Keratinocyte (primary cell): ENCODE data around the gene MEFV. TPM values are rescaled to one million over a fixed set of nuclear protein-coding genes. Genes with fewer than 3 reads are reported as not detected.

Experiments
- DNase-seq: peaks from one replicate; pipeline ENCODE4 v3.0.0-alpha.2; 2011; ENCODE audit warnings: low read depth, missing footprints, low spot score
- FAIRE-seq: peaks from 2 replicates; lab custom pipeline; 2011; peaks lifted over from hg19 to GRCh38; lab: Jason Lieb, UNC
- H2AFZ ChIP-seq: 2 replicates; pipeline ENCODE4 v1.6.0; 2012; ENCODE audit warnings: low read length, control low read depth, inconsistent platforms; ENCODE audit not compliant: control insufficient read depth
- H3K27ac ChIP-seq: 2 replicates; pipeline ENCODE4 v1.5.1; 2011; ENCODE audit warnings: low read length; ENCODE audit not compliant: control insufficient read depth, insufficient read depth
- H3K27me3 ChIP-seq: 3 replicates; pipeline ENCODE4 v1.6.0; 2011; ENCODE audit warnings: low read length; ENCODE audit not compliant: control insufficient read depth, insufficient read depth; ENCODE audit errors: extremely low read depth
- H3K36me3 ChIP-seq, 2 experiments: 2 replicates in 1 of 2; 3 replicates in 1 of 2; pipeline ENCODE4 v1.5.1; 2011; ENCODE audit warnings: low read length in 2 of 2, mild to moderate bottlenecking in 1 of 2; ENCODE audit not compliant: control insufficient read depth in 2 of 2, insufficient read depth in 2 of 2; ENCODE audit errors: extremely low read depth in 1 of 2
- H3K4me1 ChIP-seq: 3 replicates; pipeline ENCODE4 v1.5.1; 2011; ENCODE audit warnings: low read length; ENCODE audit not compliant: control insufficient read depth, insufficient read depth; ENCODE audit errors: extremely low read depth
- H3K4me2 ChIP-seq: 3 replicates; pipeline ENCODE4 v1.6.0; 2011; ENCODE audit warnings: low read depth, low read length; ENCODE audit not compliant: control insufficient read depth, insufficient read depth; ENCODE audit errors: extremely low read depth
- H3K4me3 ChIP-seq, 3 experiments: fragments of 200-600 bp in 1 of 3; sonication (generic) in 1 of 3; 2 replicates in 2 of 3; 3 replicates in 1 of 3; pipeline ENCODE4 v1.5.1; 2011 to 2016; ENCODE audit warnings: low read length in 3 of 3, mild to moderate bottlenecking in 3 of 3, control low read depth in 2 of 3, inconsistent platforms in 1 of 3, low read depth in 1 of 3, mixed read lengths in 1 of 3, mixed run types in 1 of 3, moderate library complexity in 1 of 3; ENCODE audit not compliant: control insufficient read depth in 2 of 3, insufficient read depth in 2 of 3; ENCODE audit errors: extremely low read depth in 1 of 3
- H3K79me2 ChIP-seq: 2 replicates; pipeline ENCODE4 v1.6.0; 2012; ENCODE audit warnings: low read length; ENCODE audit not compliant: control insufficient read depth, insufficient read depth
- H3K9ac ChIP-seq: 3 replicates; pipeline ENCODE4 v1.6.0; 2011; ENCODE audit warnings: low read length; ENCODE audit not compliant: control insufficient read depth, insufficient read depth; ENCODE audit errors: extremely low read depth
- H3K9me1 ChIP-seq: 3 replicates; pipeline ENCODE4 v1.6.0; 2011; ENCODE audit warnings: low read length; ENCODE audit not compliant: control insufficient read depth, insufficient read depth; ENCODE audit errors: extremely low read depth
- H3K9me3 ChIP-seq: 2 replicates; pipeline ENCODE4 v1.5.1; 2012; ENCODE audit warnings: low read depth, low read length; ENCODE audit not compliant: control insufficient read depth
- H4K20me1 ChIP-seq: 3 replicates; pipeline ENCODE4 v1.6.0; 2011; ENCODE audit warnings: low read length; ENCODE audit not compliant: control insufficient read depth, insufficient read depth; ENCODE audit errors: extremely low read depth
- EZH2 ChIP-seq: IDR thresholded peaks from one replicate; pipeline ENCODE4 v1.6.1; 2012; ENCODE audit warnings: inconsistent platforms, mild to moderate bottlenecking, low read length, moderate library complexity
- dilution Hi-C: fragments of 300-500 bp; cut with MboI; formaldehyde crosslinking; loops from one replicate; pipeline ENCODE4 v1.7.0; 2020; ENCODE audit warnings: low sequenced_read_pairs; ENCODE audit not compliant: extremely low pct_ligation_motif_present
- polyA plus RNA-seq, 5 experiments: library from polyadenylated mRNA; depleted of rRNA in 3 of 5; stranded (reverse) in 3 of 5; stranded (forward) in 1 of 5; unstranded in 1 of 5; fragments of >200 nt; gene quantifications; 1 replicate in 1 of 5; 2 replicates in 3 of 5; 3 replicates in 1 of 5; pipeline versions ENCODE4 v1.2.1 to v1.2.3, GENCODE V29; 2011 to 2012; ENCODE audit warnings: missing spikeins in 2 of 5, low read depth in 1 of 5, low replicate concordance in 1 of 5
- TF ChIP-seq, protein P1 (sequence below), 3 experiments: IDR thresholded peaks in 1 of 3; conservative IDR thresholded peaks in 1 of 3; optimal IDR thresholded peaks in 1 of 3; 2 replicates in 2 of 3; 3 replicates in 1 of 3; pipeline versions ENCODE3 to v1.5.1; 2011; ENCODE audit warnings: low read length in 3 of 3, mild to moderate bottlenecking in 3 of 3, moderate library complexity in 2 of 3, control low read depth in 1 of 3, inconsistent platforms in 1 of 3; ENCODE audit not compliant: insufficient read depth in 2 of 3; ENCODE audit errors: extremely low read depth in 1 of 3

Gene MEFV
- polyA plus RNA-seq, 1 donor (not counting 4 experiments of a cell fraction or from before 2014, with no cell fraction given), result not detected

DNA sequence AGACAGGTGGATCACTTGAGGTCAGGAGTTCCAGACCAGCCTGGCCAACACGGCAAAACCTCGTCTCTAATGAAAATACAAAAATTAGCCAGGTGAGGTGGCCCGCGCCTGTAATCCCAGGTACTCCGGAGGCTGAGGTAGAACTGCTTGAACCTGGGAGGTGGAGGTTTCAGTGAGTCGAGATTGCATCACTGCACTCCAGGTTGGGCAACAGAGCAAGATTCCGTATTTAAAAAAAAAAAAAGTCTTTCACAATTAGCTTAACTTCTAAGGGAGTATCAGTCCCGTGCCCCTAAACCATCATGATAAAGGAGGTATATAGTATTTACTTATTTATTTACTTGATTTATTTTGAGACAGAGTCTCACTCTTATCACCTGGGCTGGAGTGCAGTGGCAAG, 3.4 kb upstream of the MEFV start:
- H3K4me2 ChIP-seq, result no peak overlapping the region
- no peak for FAIRE-seq

DNA sequence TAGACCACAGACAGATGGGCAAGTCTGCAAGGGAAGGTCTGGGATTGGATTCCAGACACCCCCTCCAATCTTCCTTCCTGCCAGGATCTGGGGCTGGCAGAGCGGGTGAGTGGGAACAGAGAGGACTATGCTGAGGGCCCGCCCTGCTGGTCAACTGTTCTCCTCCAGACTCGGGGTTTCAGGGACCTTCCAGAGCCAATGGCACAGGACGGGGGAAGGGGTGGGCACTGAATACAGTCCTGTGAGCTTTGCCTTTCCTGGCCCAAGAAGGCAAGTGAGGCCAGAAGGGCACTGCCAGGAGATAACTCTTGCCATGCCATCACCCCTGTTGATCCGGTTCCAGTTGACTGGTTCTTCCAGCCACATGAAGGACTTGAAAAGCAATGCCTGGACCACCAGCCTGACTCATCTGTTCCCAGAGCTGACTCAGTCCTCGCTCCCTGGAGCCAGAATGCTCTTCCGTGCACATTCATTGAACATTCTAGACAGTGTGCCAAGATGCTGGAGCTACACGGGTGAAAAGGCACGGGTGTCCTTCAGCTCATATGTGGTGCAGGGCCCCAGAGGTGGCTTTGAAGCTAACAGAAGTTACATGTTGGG, 533 bp upstream of the MEFV start:
- FAIRE-seq (no peak), DNase-seq (no peak)
- Histone ChIP-seq H3K4me3 (no peak overlapping the region), H3K4me1 (no peaks in the 10 kb centered on the region), H3K79me2 (no peaks in the 10 kb centered on the region), H3K9ac (no peak overlapping the region), H4K20me1 (no peaks in the 10 kb centered on the region), H3K27me3 (no peaks in the 10 kb centered on the region), H2AFZ (no peak overlapping the region), H3K27ac (no peak overlapping the region), H3K36me3 (no peaks in the 10 kb centered on the region), H3K9me3 (no peaks in the 10 kb centered on the region), H3K4me2 (no peak overlapping the region), H3K9me1 (no peaks in the 10 kb centered on the region)
- TF ChIP-seq, protein P1, sequence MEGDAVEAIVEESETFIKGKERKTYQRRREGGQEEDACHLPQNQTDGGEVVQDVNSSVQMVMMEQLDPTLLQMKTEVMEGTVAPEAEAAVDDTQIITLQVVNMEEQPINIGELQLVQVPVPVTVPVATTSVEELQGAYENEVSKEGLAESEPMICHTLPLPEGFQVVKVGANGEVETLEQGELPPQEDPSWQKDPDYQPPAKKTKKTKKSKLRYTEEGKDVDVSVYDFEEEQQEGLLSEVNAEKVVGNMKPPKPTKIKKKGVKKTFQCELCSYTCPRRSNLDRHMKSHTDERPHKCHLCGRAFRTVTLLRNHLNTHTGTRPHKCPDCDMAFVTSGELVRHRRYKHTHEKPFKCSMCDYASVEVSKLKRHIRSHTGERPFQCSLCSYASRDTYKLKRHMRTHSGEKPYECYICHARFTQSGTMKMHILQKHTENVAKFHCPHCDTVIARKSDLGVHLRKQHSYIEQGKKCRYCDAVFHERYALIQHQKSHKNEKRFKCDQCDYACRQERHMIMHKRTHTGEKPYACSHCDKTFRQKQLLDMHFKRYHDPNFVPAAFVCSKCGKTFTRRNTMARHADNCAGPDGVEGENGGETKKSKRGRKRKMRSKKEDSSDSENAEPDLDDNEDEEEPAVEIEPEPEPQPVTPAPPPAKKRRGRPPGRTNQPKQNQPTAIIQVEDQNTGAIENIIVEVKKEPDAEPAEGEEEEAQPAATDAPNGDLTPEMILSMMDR (optimal IDR thresholded peaks at IDR 0.05 in 1 of 3, IDR thresholded peaks at IDR 0.05 in 1 of 3, conservative IDR thresholded peaks at IDR 0.05 in 1 of 3; ENCODE audit: extremely low read depth in 1 of 3, insufficient read depth in 2 of 3, low read length in 3 of 3), result no peak
- TF ChIP-seq EZH2, result no peak
- dilution Hi-C loops, result no loop called here

More for the DNA sequence above, 3.4 kb upstream of the MEFV start:
- no peaks in the 10 kb centered on the region for H4K20me1 ChIP-seq
- no peak for DNase-seq
- H2AFZ ChIP-seq, result no peak overlapping the region
- H3K9me3 ChIP-seq, result no peaks in the 10 kb centered on the region
- no peaks in the 10 kb centered on the region for H3K9me1 ChIP-seq
- no peaks in the 10 kb centered on the region for H3K79me2 ChIP-seq
- dilution Hi-C loops, result no loop called here
- H3K4me1 ChIP-seq, result peaks cover 6% of the 10 kb centered on the region
- no peaks in the 10 kb centered on the region for H3K36me3 ChIP-seq
- H3K9ac ChIP-seq, result no peak overlapping the region
- TF ChIP-seq, protein P1 (optimal IDR thresholded peaks at IDR 0.05 in 1 of 3, IDR thresholded peaks at IDR 0.05 in 1 of 3, conservative IDR thresholded peaks at IDR 0.05 in 1 of 3; ENCODE audit: extremely low read depth in 1 of 3, insufficient read depth in 2 of 3, low read length in 3 of 3), result no peak
- no peak for TF ChIP-seq EZH2
- H3K4me3 ChIP-seq, result no peak overlapping the region
- no peaks in the 10 kb centered on the region for H3K27me3 ChIP-seq
- no peak overlapping the region for H3K27ac ChIP-seq
